Measurements from ENCODE around the gene CHTOP.

Gene CHTOP

GRCh38 chr1:153643816-153644215 is 9.9 kb downstream of the CHTOP start:
- no peaks in the 10 kb centered on the region for H3K4me1 Mint-ChIP-seq
- H3K36me3 Mint-ChIP-seq (ENCODE audit: low read depth): peaks cover 67% of the 10 kb centered on the region
- H3K27ac Mint-ChIP-seq: peak overlapping the region in 2 of 3 experiments; percentile 3 to 21
- TF ChIP-seq CTCF (IDR thresholded peaks at IDR 0.05; ENCODE audit: unreplicated experiment in 3 of 3): no peak
- no peaks in the 10 kb centered on the region for H3K9me3 Mint-ChIP-seq
- H3K4me3 Mint-ChIP-seq: no peak overlapping the region
- H3K27me3 Mint-ChIP-seq (ENCODE audit: low read depth): no peaks in the 10 kb centered on the region

DNA sequence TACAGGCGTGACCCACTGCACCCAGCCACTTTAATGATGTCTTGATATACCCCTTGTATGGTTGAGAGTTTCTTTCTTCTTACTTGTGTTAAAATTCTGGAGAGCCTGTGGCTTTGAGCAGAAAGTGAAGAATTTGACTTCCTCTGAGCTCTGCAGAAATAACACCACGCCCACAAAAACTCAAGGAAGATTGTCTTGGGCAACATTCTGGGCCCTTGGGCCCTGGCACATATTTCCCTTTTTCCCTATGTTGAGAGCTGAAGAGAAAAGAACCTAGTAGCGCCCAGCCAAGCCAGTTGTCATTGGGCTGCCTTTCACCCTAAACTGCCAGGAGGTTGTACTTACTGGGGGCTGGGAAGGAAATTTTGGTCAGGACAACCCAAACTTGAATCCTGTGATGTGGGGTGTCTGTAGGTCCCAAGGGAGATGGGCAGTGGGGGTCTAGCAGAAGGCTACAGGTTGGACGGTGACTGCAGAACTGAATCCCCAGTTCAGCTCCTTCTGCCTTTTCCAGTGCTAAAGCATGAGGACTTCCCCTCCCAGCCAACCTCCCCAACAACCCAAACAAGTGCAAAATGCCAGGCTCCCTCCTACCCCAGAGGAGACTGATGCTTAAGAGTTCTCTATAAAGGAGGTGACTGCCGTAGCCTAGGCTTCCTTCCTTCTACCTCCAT is 12.9 kb downstream of the CHTOP start:
- H3K27me3 Mint-ChIP-seq (ENCODE audit: low read depth): no peaks in the 10 kb centered on the region
- H3K27ac Mint-ChIP-seq: peak overlapping the region in 2 of 3 experiments; percentile 34 to 53
- peaks cover 49% of the 10 kb centered on the region for H3K36me3 Mint-ChIP-seq (ENCODE audit: low read depth)
- no peak for TF ChIP-seq CTCF (IDR thresholded peaks at IDR 0.05; ENCODE audit: unreplicated experiment in 3 of 3)
- no peaks in the 10 kb centered on the region for H3K9me3 Mint-ChIP-seq
- no peaks in the 10 kb centered on the region for H3K4me1 Mint-ChIP-seq
- no peak overlapping the region for H3K4me3 Mint-ChIP-seq

DNA sequence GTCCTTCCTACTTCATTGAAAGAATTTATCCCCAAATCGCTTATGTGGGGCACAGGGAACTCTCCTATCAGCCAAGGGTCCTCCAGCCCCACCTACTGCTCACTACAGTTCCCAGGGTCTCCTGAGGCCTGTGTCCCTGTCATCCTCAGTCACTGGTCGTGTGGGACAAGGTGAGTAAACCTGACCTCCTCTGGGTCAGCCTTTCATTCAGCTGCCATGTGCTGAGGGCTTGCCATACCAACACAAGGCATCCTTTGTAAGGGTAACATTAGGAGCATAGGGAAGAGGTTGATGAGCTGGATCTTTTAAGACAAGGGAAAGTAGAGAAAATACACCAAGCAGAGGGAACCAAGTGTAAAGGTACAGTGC is 13.5 kb downstream of the CHTOP start:
- TF ChIP-seq CTCF (IDR thresholded peaks at IDR 0.05; ENCODE audit: unreplicated experiment in 3 of 3): no peak
- Mint-ChIP-seq H3K27ac (peak overlapping the region; percentile 14 to 54 (median 34)), H3K4me1 (no peaks in the 10 kb centered on the region), H3K9me3 (no peaks in the 10 kb centered on the region), H3K36me3 (ENCODE audit: low read depth) (peaks cover 44% of the 10 kb centered on the region), H3K4me3 (no peak overlapping the region), H3K27me3 (ENCODE audit: low read depth) (no peaks in the 10 kb centered on the region)

DNA sequence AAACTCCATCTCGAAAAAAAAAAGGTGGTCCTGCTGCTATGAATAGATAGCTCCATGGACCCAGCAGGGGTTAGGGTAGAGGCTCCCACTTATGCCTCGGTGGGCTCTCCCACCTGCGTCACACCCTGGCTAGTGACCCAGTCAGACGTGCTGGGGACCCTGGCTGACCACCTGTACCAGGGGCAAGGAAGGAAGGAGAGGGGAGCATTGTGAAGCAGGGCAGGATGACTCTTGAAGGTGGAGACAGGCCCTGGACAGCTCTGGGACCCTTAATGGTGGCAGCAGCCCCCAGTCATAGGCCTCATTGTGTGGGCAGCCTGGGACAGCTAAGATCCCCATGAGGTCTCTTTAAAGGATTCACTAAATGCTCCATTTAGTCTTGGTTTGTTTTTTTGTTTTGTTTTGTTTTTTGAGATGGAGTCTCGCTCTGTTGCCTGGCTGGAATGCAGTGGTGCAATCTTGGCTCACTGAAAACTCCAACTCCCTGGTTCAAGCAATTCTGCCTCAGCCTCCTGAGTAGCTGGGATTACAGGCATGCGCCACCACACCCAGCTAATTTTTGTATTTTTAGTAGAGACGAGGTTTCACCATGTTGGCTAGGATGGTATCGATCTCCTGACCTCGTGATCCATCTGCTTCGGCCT is 14.3 kb downstream of the CHTOP start:
- no peaks in the 10 kb centered on the region for H3K9me3 Mint-ChIP-seq
- H3K27ac Mint-ChIP-seq: peak overlapping the region in 2 of 3 experiments; percentile 58 to 66
- no peaks in the 10 kb centered on the region for H3K4me1 Mint-ChIP-seq
- H3K27me3 Mint-ChIP-seq (ENCODE audit: low read depth): no peaks in the 10 kb centered on the region
- peaks cover 40% of the 10 kb centered on the region for H3K36me3 Mint-ChIP-seq (ENCODE audit: low read depth)
- TF ChIP-seq CTCF (IDR thresholded peaks at IDR 0.05; ENCODE audit: unreplicated experiment in 3 of 3): no peak
- no peak overlapping the region for H3K4me3 Mint-ChIP-seq

DNA sequence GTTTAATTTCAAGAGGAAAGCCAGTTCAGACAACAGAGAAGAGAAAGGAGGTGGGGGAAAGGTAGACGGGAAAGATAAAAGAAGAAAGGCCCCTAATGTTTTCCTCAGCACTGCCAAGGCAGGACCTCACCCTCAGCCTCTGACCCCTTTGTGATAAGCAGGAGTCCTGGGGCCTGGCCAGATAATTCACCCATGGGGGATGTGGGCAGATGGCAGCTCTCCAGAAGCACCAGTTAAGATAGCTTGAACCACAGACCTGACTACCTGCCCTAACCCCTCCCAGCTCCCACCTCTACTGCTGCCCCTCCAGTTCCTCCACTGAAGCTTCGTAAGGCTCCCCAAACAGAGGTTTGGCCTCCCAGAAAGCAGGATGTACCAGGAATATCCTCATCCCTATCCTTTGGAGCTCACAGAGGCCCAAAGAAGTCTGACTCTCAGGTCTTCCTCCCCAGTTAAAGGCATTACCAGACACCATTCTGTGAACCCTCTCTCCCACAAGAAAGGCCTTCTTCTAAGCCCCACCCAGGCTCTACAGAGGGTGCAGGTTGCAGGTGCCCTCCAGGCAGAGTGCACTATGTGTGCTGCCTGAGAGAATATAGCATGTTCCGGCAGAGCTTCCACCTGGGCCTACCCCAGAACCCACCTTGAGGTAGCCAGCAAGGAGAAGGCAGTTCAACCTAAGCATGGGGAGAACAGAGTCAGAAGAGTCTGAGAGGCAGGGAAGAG is 15.4 kb downstream of the CHTOP start:
- no peaks in the 10 kb centered on the region for H3K9me3 Mint-ChIP-seq
- H3K4me3 Mint-ChIP-seq: no peak overlapping the region
- TF ChIP-seq CTCF (IDR thresholded peaks at IDR 0.05; ENCODE audit: unreplicated experiment in 3 of 3): no peak
- no peaks in the 10 kb centered on the region for H3K4me1 Mint-ChIP-seq
- peak overlapping the region in 2 of 3 experiments; percentile 36 to 45 for H3K27ac Mint-ChIP-seq
- H3K27me3 Mint-ChIP-seq (ENCODE audit: low read depth): no peaks in the 10 kb centered on the region
- H3K36me3 Mint-ChIP-seq (ENCODE audit: low read depth): peaks cover 28% of the 10 kb centered on the region

All from nephron (organoid).